ENCODE measurements around the gene C17orf100. TPM values are rescaled to one million over a fixed set of nuclear protein-coding genes. Genes with fewer than 3 reads are reported as not detected.

The C17orf100 gene
- total RNA-seq, 1 experiment from 2014 or later = 0.70 TPM

GRCh38 chr17:6632530-6632929 is 19.0 kb upstream of the C17orf100 start:
- Histone ChIP-seq H4K5ac (ENCODE audit: insufficient read length, low read depth, low read length) (no peak overlapping the region), H3K79me1 (ENCODE audit: insufficient read depth, low read depth, low read length, poor library complexity, severe bottlenecking) (peaks cover 3% of the 10 kb centered on the region), H3K27ac (ENCODE audit: insufficient read length, low read depth, low read length) (no peak overlapping the region), H3T11ph (ENCODE audit: low read length) (no peak overlapping the region), H3K79me2 (ENCODE audit: insufficient read depth, low read length) (no peaks in the 10 kb centered on the region), H2BK5ac (ENCODE audit: insufficient read length, low read length) (no peak overlapping the region), H2BK120ac (ENCODE audit: low read depth, low read length, poor library complexity, severe bottlenecking) (no peak overlapping the region), H2BK12ac (ENCODE audit: insufficient read length, low read depth, low read length) (no peak overlapping the region), H2AFZ (ENCODE audit: low read length) (no peak overlapping the region), H3K4me1 (ENCODE audit: insufficient read depth, low read length) (no peaks in the 10 kb centered on the region), H3K23me2 (ENCODE audit: insufficient read length, low read depth, low read length, poor library complexity, severe bottlenecking) (no peaks in the 10 kb centered on the region), H2AK5ac (ENCODE audit: insufficient read length, low read length) (no peak overlapping the region), H4K20me1 (ENCODE audit: control insufficient read depth, insufficient read depth, insufficient read length) (no peaks in the 10 kb centered on the region), H4K8ac (replicated peaks; ENCODE audit: insufficient read length, low read depth, low read length) (no peak overlapping the region), H2BK20ac (ENCODE audit: low read depth, low read length, poor library complexity, severe bottlenecking) (no peak overlapping the region), H3K4ac (ENCODE audit: low read depth, low read length) (no peak overlapping the region), H4K91ac (ENCODE audit: insufficient read length, low read depth, low read length) (no peak overlapping the region), H3K14ac (ENCODE audit: insufficient read depth, low read length) (no peak overlapping the region), H3K9me3 (ENCODE audit: control insufficient read depth, low read depth, low read length) (no peaks in the 10 kb centered on the region), H3K27me3 (ENCODE audit: insufficient read depth, low read length) (no peaks in the 10 kb centered on the region), H3K18ac (ENCODE audit: insufficient read length, low read depth, low read length) (no peak overlapping the region), H3K9ac (ENCODE audit: extremely low read depth, insufficient read length, low read length) (no peak overlapping the region), H3K23ac (ENCODE audit: insufficient read length, low read depth, low read length) (no peak overlapping the region), H3K4me2 (ENCODE audit: insufficient read depth, insufficient read length, low read length) (no peak overlapping the region), H3K56ac (ENCODE audit: insufficient read length, low read depth, low read length) (no peak overlapping the region), H2BK15ac (ENCODE audit: low read depth, low read length) (no peak overlapping the region)
- no peak for DNase-seq
- Mint-ChIP-seq H3K27me3 (ENCODE audit: low read depth) (no peaks in the 10 kb centered on the region), H3K36me3 (ENCODE audit: insufficient read depth in 1 of 3, low read depth in 3 of 3) (peaks cover 28 to 62% (median 51%) of the 10 kb centered on the region in 3 experiments), H3K27ac (no peak overlapping the region), H3K4me1 (0 out of 4 replicates have a peak, but pooled peaks cover 0 to 4% of the 10 kb centered on the region in 2 experiments), H3K9me3 (no peaks in the 10 kb centered on the region), H3K4me3 (no peak overlapping the region)
- TF ChIP-seq, protein P1, sequence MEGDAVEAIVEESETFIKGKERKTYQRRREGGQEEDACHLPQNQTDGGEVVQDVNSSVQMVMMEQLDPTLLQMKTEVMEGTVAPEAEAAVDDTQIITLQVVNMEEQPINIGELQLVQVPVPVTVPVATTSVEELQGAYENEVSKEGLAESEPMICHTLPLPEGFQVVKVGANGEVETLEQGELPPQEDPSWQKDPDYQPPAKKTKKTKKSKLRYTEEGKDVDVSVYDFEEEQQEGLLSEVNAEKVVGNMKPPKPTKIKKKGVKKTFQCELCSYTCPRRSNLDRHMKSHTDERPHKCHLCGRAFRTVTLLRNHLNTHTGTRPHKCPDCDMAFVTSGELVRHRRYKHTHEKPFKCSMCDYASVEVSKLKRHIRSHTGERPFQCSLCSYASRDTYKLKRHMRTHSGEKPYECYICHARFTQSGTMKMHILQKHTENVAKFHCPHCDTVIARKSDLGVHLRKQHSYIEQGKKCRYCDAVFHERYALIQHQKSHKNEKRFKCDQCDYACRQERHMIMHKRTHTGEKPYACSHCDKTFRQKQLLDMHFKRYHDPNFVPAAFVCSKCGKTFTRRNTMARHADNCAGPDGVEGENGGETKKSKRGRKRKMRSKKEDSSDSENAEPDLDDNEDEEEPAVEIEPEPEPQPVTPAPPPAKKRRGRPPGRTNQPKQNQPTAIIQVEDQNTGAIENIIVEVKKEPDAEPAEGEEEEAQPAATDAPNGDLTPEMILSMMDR (conservative IDR thresholded peaks at IDR 0.05) = no peak

Data from H9 (cell line).